PC-3 (cell line): ENCODE data around the gene PTGIR. TPM values are rescaled to one million over a fixed set of nuclear protein-coding genes. Genes with fewer than 3 reads are reported as not detected.

Experiments
- ATAC-seq: fragments of 200-7000 bp; cut with Tn5 transposase; 2 replicates; pipeline ENCODE4 v1.9.1; 2020; ENCODE audit warnings: mild to moderate bottlenecking, moderate library complexity
- BruUV-seq: library from RNA; stranded (reverse); fragments of 400-500 nt; replicated peaks from 2 replicates; lab custom pipeline; 2021; lab: Mats Ljungman, UMichigan
- CTCF ChIA-PET: fragments of 300-600 bp; sonication (Branson Sonifier 250); formaldehyde crosslinking; loops from one replicate; lab custom pipeline; 2022; ENCODE audit warnings: antibody characterized with exemption; lab: Charles Lee
- POLR2A ChIA-PET: fragments of 300-600 bp; sonication (Branson Sonifier 250); formaldehyde crosslinking; loops from one replicate; lab custom pipeline; 2022; ENCODE audit warnings: antibody characterized with exemption; ENCODE audit not compliant: unreplicated experiment; lab: Charles Lee
- DNase-seq: peaks from one replicate; pipeline ENCODE4 v3.0.0-alpha.2; 2015
- H2AFZ ChIP-seq: fragments of 300-600 bp; sonication (generic); 2 replicates; pipeline ENCODE4 v1.6.0; 2016; ENCODE audit warnings: antibody characterized with exemption, low read length
- H3F3A ChIP-seq: fragments of 300-600 bp; sonication (generic); one replicate; pipeline ENCODE4 v1.6.0; 2017; ENCODE audit warnings: antibody characterized with exemption, low read length, control low read depth, mild to moderate bottlenecking; ENCODE audit not compliant: unreplicated experiment
- H3K27ac ChIP-seq: fragments of 300-600 bp; sonication (generic); 2 replicates; pipeline ENCODE4 v1.5.1; 2016; ENCODE audit warnings: mild to moderate bottlenecking, low read length
- H3K27me3 ChIP-seq: fragments of 300-600 bp; sonication (generic); 2 replicates; pipeline ENCODE4 v1.6.1; 2016; ENCODE audit warnings: low read length, mixed read lengths
- H3K36me3 ChIP-seq: fragments of 300-600 bp; sonication (generic); 2 replicates; pipeline ENCODE4 v1.6.1; 2016; ENCODE audit warnings: low read depth, mixed run types, low read length, mixed read lengths
- H3K4me1 ChIP-seq: fragments of 300-600 bp; sonication (generic); 2 replicates; pipeline ENCODE4 v1.5.1; 2016; ENCODE audit warnings: low read length; ENCODE audit not compliant: insufficient read depth
- H3K4me2 ChIP-seq: fragments of 300-600 bp; sonication (generic); 2 replicates; pipeline ENCODE4 v1.6.0; 2016; ENCODE audit warnings: low read length
- H3K4me3 ChIP-seq: fragments of 300-600 bp; sonication (generic); 2 replicates; pipeline ENCODE4 v1.5.1; 2016; ENCODE audit warnings: mild to moderate bottlenecking, low read length, mixed read lengths
- H3K79me2 ChIP-seq: fragments of 300-600 bp; sonication (generic); 2 replicates; pipeline ENCODE4 v1.6.1; 2017; ENCODE audit warnings: low read length, mixed read lengths
- H3K9ac ChIP-seq: fragments of 300-600 bp; sonication (generic); 2 replicates; pipeline ENCODE4 v1.6.0; 2016; ENCODE audit warnings: mild to moderate bottlenecking, low read length
- H3K9me2 ChIP-seq: fragments of 300-600 bp; sonication (generic); replicated peaks from 2 replicates; pipeline ENCODE4 v1.6.1; 2016; ENCODE audit warnings: mixed run types, low read length, mixed read lengths
- H3K9me3 ChIP-seq: fragments of 300-600 bp; sonication (generic); 2 replicates; pipeline ENCODE4 v1.6.1; 2016; ENCODE audit warnings: low read length, mixed read lengths
- H4K20me1 ChIP-seq: fragments of 300-600 bp; sonication (generic); 2 replicates; pipeline ENCODE4 v1.6.1; 2016; ENCODE audit warnings: low read length, mixed read lengths
- EZH2 ChIP-seq: fragments of 300-600 bp; sonication (generic); IDR thresholded peaks from one replicate; pipeline ENCODE4 v1.6.1; 2017; ENCODE audit warnings: antibody characterized with exemption, mild to moderate bottlenecking, low read length; ENCODE audit not compliant: unreplicated experiment
- EZH2phosphoT487 ChIP-seq: fragments of 300-600 bp; sonication (generic); IDR thresholded peaks from 2 replicates; pipeline ENCODE4 v1.6.1; 2018; ENCODE audit warnings: mild to moderate bottlenecking, antibody characterized with exemption, low read length, borderline replicate concordance
- intact Hi-C: fragments of 100-400 bp; cut with micrococcal nuclease; formaldehyde crosslinking; loops from 2 replicates; pipeline ENCODE4 v1.9.0; 2023
- total RNA-seq: library from RNA; depleted of rRNA; stranded (reverse); fragments of >200 nt; gene quantifications from 2 replicates; pipeline ENCODE4 v1.2.3, GENCODE V29; 2014
- TF ChIP-seq, protein P1 (sequence below): fragments of 300-600 bp; sonication (generic); conservative IDR thresholded peaks from 2 replicates; pipeline ENCODE4 v1.5.1; 2017; ENCODE audit warnings: antibody characterized with exemption, low read depth, mild to moderate bottlenecking, low read length

PTGIR gene
- total RNA-seq, 1 experiment from 2014 or later: not detected

DNA sequence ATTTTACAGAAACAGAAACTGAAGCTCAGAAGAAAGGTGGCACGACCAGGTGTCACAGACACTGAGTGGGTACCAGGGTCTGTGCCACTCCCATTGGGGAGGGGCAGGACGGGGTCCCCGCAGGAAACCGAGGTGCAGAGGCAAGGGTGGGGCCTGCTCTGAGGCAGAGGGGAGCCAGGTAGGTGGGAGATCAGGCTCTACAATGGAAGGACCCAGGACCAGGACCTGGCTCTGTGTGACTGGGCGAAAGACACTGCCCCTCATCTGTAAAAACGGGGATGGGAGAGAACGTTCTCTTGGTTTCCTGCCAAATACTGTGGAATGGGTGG is 2.8 kb downstream of the PTGIR start:
- Histone ChIP-seq H3F3A (no peaks in the 10 kb centered on the region), H3K9me2 (no peaks in the 10 kb centered on the region), H3K36me3 (no peaks in the 10 kb centered on the region), H3K4me3 (no peak overlapping the region), H4K20me1 (no peaks in the 10 kb centered on the region), H3K9ac (no peak overlapping the region), H3K9me3 (no peaks in the 10 kb centered on the region), H3K4me1 (no peaks in the 10 kb centered on the region), H2AFZ (no peak overlapping the region), H3K27me3 (no peaks in the 10 kb centered on the region), H3K27ac (no peak overlapping the region), H3K79me2 (no peaks in the 10 kb centered on the region), H3K4me2 (no peak overlapping the region)
- ATAC-seq (no peak), DNase-seq (no peak)
- intact Hi-C loops: no loop called here
- ChIA-PET CTCF (no interaction called here), POLR2A (no interaction called here)
- BruUV-seq: no TSS peak
- TF ChIP-seq EZH2phosphoT487: no peak
- TF ChIP-seq, protein P1, sequence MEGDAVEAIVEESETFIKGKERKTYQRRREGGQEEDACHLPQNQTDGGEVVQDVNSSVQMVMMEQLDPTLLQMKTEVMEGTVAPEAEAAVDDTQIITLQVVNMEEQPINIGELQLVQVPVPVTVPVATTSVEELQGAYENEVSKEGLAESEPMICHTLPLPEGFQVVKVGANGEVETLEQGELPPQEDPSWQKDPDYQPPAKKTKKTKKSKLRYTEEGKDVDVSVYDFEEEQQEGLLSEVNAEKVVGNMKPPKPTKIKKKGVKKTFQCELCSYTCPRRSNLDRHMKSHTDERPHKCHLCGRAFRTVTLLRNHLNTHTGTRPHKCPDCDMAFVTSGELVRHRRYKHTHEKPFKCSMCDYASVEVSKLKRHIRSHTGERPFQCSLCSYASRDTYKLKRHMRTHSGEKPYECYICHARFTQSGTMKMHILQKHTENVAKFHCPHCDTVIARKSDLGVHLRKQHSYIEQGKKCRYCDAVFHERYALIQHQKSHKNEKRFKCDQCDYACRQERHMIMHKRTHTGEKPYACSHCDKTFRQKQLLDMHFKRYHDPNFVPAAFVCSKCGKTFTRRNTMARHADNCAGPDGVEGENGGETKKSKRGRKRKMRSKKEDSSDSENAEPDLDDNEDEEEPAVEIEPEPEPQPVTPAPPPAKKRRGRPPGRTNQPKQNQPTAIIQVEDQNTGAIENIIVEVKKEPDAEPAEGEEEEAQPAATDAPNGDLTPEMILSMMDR: no peak
- TF ChIP-seq EZH2: no peak

DNA sequence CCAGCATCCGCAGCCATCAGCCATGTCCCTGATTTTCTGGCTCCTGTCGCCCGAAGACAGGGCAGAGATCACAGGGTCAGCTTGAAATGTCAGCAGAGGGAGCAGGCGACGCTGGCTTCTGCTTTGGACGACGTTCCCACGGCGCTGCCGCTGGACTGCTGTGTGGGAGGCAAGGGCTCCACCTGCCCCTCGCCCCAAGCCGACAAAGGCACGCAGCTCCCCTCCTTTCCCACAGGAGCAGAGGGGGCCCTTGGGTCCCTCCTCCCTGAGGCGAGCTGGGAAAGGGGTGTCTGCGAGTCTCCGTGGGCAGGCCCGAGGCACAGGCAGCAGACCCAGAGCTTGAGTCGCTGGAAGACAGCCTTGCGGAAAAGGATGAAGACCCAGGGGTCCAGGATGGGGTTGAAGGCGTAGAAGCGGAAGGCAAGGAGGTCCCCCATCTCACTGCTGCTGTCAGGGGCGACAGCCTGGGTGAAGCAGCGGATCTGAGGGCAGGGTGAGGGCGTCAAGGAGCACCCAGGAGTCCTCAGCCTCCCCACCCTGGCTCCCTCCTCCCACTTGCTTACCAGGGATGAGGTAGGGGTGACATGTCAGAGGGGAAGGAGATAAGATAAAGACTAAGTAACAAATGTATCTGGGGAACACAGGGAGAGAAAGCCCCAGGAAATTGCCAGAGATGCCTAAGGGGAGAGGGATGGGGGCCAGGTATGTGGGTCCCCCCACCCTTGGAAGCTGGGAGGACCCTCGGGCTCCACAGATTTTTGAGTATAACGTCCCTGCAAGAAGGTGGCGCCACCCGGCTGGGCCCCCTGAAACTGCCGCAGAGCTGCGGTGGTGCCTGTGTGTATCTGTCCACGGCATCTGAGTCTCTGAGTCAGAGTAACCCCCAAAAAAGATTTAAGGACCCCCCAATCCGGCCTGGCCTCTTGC is 3.4 kb downstream of the PTGIR start:
- H2AFZ ChIP-seq: no peak overlapping the region
- no peak overlapping the region for H3K27ac ChIP-seq
- no peaks in the 10 kb centered on the region for H4K20me1 ChIP-seq
- no peaks in the 10 kb centered on the region for H3K9me3 ChIP-seq
- H3K4me1 ChIP-seq: no peaks in the 10 kb centered on the region
- no peak overlapping the region for H3K9ac ChIP-seq
- TF ChIP-seq EZH2 (no peak), EZH2phosphoT487 (no peak)
- TF ChIP-seq, protein P1: no peak
- H3K79me2 ChIP-seq: no peaks in the 10 kb centered on the region
- no peak overlapping the region for H3K4me2 ChIP-seq
- no peaks in the 10 kb centered on the region for H3K9me2 ChIP-seq
- no peaks in the 10 kb centered on the region for H3K27me3 ChIP-seq
- DNase-seq: no peak
- CTCF ChIA-PET: no interaction called here
- no peaks in the 10 kb centered on the region for H3K36me3 ChIP-seq
- intact Hi-C loops: no loop called here
- POLR2A ChIA-PET: no interaction called here
- BruUV-seq: no TSS peak
- no peak for ATAC-seq
- no peak overlapping the region for H3K4me3 ChIP-seq
- no peaks in the 10 kb centered on the region for H3F3A ChIP-seq

DNA sequence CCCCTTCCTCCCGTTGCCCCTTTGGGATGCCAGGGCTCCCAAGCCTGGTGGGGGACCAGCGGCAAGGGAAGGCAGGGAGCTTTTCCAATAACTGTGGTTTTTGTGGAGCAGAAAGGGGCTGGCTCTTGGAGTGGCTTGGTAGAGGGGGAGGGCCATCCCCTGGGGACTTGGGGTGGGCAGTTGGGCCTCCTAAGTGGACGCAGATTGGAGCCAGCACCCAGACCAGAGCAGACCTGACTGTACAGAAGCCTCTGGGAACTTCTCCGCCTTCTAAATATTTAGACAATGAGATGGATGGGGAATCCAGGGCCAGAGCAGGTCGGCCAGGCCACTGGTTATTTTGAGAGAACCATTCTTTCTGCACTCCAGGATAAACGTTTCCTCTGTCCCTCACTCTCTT is 4.2 kb downstream of the PTGIR start:
- H3K9ac ChIP-seq: no peak overlapping the region
- DNase-seq (no peak), ATAC-seq (no peak)
- H3K4me3 ChIP-seq: no peak overlapping the region
- no peak overlapping the region for H2AFZ ChIP-seq
- H3K27ac ChIP-seq: no peak overlapping the region
- intact Hi-C loops: no loop called here
- POLR2A ChIA-PET: no interaction called here
- no peaks in the 10 kb centered on the region for H3F3A ChIP-seq
- H3K36me3 ChIP-seq: no peaks in the 10 kb centered on the region
- no TSS peak for BruUV-seq
- H3K9me3 ChIP-seq: no peaks in the 10 kb centered on the region
- no peaks in the 10 kb centered on the region for H3K27me3 ChIP-seq
- H3K79me2 ChIP-seq: no peaks in the 10 kb centered on the region
- H4K20me1 ChIP-seq: no peaks in the 10 kb centered on the region
- TF ChIP-seq EZH2: no peak
- TF ChIP-seq EZH2phosphoT487: no peak
- TF ChIP-seq, protein P1: no peak
- no peaks in the 10 kb centered on the region for H3K9me2 ChIP-seq
- H3K4me1 ChIP-seq: no peaks in the 10 kb centered on the region
- CTCF ChIA-PET: no interaction called here
- no peak overlapping the region for H3K4me2 ChIP-seq
